Upper lobe of left lung (tissue), 6 donors: ENCODE measurements around the gene NECTIN2. TPM values are rescaled to one million over a fixed set of nuclear protein-coding genes. Genes with fewer than 3 reads are reported as not detected.

ENCODE experiments used
- ATAC-seq, 2 donors: fragments of 200-7000 bp; cut with Tn5 transposase; one replicate each; pipeline ENCODE4 v1.9.1; 2022; ENCODE audit warnings: mild to moderate bottlenecking in 2 of 2, moderate library complexity in 2 of 2; ENCODE audit not compliant: low FRiP score in 2 of 2
- DNase-seq, 2 donors: peaks; one replicate each; pipeline ENCODE4 v3.0.0-alpha.2; 2019 to 2020
- H3K27ac ChIP-seq, 4 donors: fragments of 200-600 bp; sonication (generic); one replicate each; pipeline ENCODE4 v1.5.1; 2016 to 2019
- H3K27me3 ChIP-seq, 4 donors: fragments of 200-600 bp; sonication (generic); one replicate each; pipeline ENCODE4 v1.5.1; 2017 to 2019
- H3K36me3 ChIP-seq, 4 donors: fragments of 200-600 bp; sonication (generic); one replicate each; pipeline ENCODE4 v1.5.1; 2016 to 2019
- H3K4me1 ChIP-seq, 4 donors: fragments of 200-600 bp; sonication (generic); one replicate each; pipeline ENCODE4 v1.5.1; 2018 to 2019
- H3K4me3 ChIP-seq, 4 donors: fragments of 200-600 bp; sonication (generic); one replicate each; pipeline ENCODE4 v1.5.1; 2017 to 2019; ENCODE audit warnings: mild to moderate bottlenecking in 2 of 4, moderate library complexity in 1 of 4
- H3K9me3 ChIP-seq, 4 donors: fragments of 200-600 bp; sonication (generic); one replicate each; pipeline ENCODE4 v1.5.1; 2018 to 2019
- EP300 ChIP-seq, 4 donors: sonication (generic); formaldehyde crosslinking; IDR thresholded peaks; one replicate each; pipeline ENCODE4 v1.5.1; 2017; ENCODE audit warnings: antibody characterized with exemption in 4 of 4, control low read depth in 2 of 4
- POLR2A ChIP-seq, 4 donors: fragments of 450-650 bp; IDR thresholded peaks; one replicate each; pipeline ENCODE4 v1.5.1; 2016 to 2017; ENCODE audit warnings: antibody characterized with exemption in 4 of 4, mild to moderate bottlenecking in 2 of 4
- POLR2AphosphoS5 ChIP-seq, 2 donors: sonication (generic); formaldehyde crosslinking; IDR thresholded peaks; one replicate each; pipeline ENCODE4 v1.5.1; 2017; ENCODE audit warnings: antibody characterized with exemption in 2 of 2
- WGBS, 2 donors: methylation state at CpG; one replicate each; pipeline ENCODE4 v1.1.5; 2017 to 2018; 5-methylcytosine and 5-hydroxymethylcytosine counted together
- total RNA-seq, 6 donors: library from RNA; depleted of rRNA in 4 of 6; stranded (reverse); fragments of >200 nt in 4 of 6; gene quantifications; one replicate each; pipeline versions ENCODE4 v1.1.0 to v1.2.1, GENCODE V29; 2016 to 2021
- TF ChIP-seq, protein P1 (sequence below), 6 experiments: fragments of 450-650 bp in 4 of 6; fragments of 200-600 bp in 2 of 6; sonication (generic) in 2 of 6; IDR thresholded peaks; one replicate each; pipeline ENCODE4 v1.5.1; 2016 to 2019; ENCODE audit warnings: antibody characterized with exemption in 6 of 6
- donor health status: DM: no; HTN: no; CAD: no; lungs with moderate emphysema.
- donor health status: DM: no; HTN: yes; CAD: no; lungs with severe emphysema.

NECTIN2 gene
- total RNA-seq, 6 donors from 2014 or later, result 52.2 to 152 (median 109) TPM

DNA sequence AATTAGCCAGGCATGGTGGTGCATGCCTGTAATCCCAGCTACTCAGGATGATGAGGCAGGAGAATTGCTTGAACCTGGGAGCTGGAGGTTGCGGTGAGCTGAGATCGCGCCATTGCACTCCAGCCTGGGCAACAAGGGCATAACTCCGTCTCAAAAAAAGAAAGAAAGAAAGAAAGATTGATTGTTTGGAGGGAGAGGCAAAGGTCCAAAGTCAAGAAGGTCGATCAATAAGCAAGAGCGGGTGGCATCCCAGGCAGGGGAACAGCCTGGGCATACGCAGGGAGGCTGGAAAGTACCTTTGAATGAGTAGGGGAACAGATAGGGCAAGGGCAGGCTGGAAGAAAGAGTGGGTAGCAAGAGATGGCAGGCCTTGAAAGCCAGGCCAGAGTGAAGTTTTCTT is 84.0 kb downstream of the NECTIN2 start:
- Histone ChIP-seq H3K4me1 (peaks cover 12 to 23% (median 19%) of the 10 kb centered on the region in 4 donors), H3K36me3 (no peaks in the 10 kb centered on the region), H3K27me3 (no peaks in the 10 kb centered on the region), H3K27ac (no peak overlapping the region), H3K4me3 (no peak overlapping the region), H3K9me3 (no peaks in the 10 kb centered on the region)
- 88 to 89% methylated on average over 7 of the region's 7 CpGs for WGBS, 2 donors
- TF ChIP-seq, protein P1, sequence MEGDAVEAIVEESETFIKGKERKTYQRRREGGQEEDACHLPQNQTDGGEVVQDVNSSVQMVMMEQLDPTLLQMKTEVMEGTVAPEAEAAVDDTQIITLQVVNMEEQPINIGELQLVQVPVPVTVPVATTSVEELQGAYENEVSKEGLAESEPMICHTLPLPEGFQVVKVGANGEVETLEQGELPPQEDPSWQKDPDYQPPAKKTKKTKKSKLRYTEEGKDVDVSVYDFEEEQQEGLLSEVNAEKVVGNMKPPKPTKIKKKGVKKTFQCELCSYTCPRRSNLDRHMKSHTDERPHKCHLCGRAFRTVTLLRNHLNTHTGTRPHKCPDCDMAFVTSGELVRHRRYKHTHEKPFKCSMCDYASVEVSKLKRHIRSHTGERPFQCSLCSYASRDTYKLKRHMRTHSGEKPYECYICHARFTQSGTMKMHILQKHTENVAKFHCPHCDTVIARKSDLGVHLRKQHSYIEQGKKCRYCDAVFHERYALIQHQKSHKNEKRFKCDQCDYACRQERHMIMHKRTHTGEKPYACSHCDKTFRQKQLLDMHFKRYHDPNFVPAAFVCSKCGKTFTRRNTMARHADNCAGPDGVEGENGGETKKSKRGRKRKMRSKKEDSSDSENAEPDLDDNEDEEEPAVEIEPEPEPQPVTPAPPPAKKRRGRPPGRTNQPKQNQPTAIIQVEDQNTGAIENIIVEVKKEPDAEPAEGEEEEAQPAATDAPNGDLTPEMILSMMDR (IDR thresholded peaks at IDR 0.05), result no peak
- TF ChIP-seq POLR2AphosphoS5 (IDR thresholded peaks at IDR 0.05) (no peak), POLR2A (IDR thresholded peaks at IDR 0.05) (no peak), EP300 (IDR thresholded peaks at IDR 0.05) (no peak)
- DNase-seq, result no peak
- no peak for ATAC-seq

DNA sequence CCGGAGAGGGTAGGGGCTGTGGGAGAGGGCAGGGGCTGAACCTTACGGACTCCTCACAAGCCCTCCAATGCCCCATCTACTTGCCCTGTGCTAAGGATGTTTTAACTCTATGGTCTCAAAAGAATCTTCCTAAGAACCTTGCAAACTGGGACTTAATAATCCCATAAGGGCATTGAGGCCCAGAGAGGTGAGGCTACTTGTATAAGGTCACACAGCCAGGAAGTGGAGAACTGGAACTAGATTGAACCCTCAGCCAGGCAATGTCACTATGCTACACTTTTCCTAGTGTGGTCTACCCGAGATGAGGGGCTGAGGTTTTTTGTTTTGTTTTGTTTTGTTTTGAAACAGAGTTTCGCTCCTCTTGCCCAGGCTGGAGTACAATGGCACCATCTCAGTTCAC is 85.4 kb downstream of the NECTIN2 start:
- Histone ChIP-seq H3K27ac (no peak overlapping the region), H3K27me3 (no peaks in the 10 kb centered on the region), H3K36me3 (no peaks in the 10 kb centered on the region), H3K9me3 (no peaks in the 10 kb centered on the region), H3K4me3 (no peak overlapping the region), H3K4me1 (peaks cover 3 to 14% (median 7%) of the 10 kb centered on the region in 4 donors)
- 78 to 96% methylated on average over 4 of the region's 4 CpGs for WGBS, 2 donors
- ATAC-seq (no peak), DNase-seq (no peak)
- TF ChIP-seq POLR2A (IDR thresholded peaks at IDR 0.05) (no peak), EP300 (IDR thresholded peaks at IDR 0.05) (no peak), POLR2AphosphoS5 (IDR thresholded peaks at IDR 0.05) (no peak)
- TF ChIP-seq, protein P1 (IDR thresholded peaks at IDR 0.05), result no peak

Other genes with a start within 250 kb of the NECTIN2 start
- not detected for gene IGSF23, start 232.7 kb upstream of the NECTIN2 start, total RNA-seq
- 10 to 100 TPM; 40.5 to 89.7 (median 44.2) TPM for gene PVR, start 202.4 kb upstream of the NECTIN2 start, total RNA-seq
- 10 to 100 TPM in 2 of 6 donors, 1 to 10 TPM in 4; 2.8 to 13.6 (median 7.2) TPM for gene CEACAM19, start 174.8 kb upstream of the NECTIN2 start, total RNA-seq
- gene CEACAM16, start 147.1 kb upstream of the NECTIN2 start, total RNA-seq, result not detected
- 100 to 1,000 TPM in 2 of 6 donors, 10 to 100 TPM in 4; 31.1 to 114 (median 71.6) TPM for gene BCL3, start 97.6 kb upstream of the NECTIN2 start, total RNA-seq
- 10 to 100 TPM in 1 of 6 donors, 1 to 10 TPM in 5; 2.9 to 10.5 (median 4.5) TPM for gene CBLC, start 68.4 kb upstream of the NECTIN2 start, total RNA-seq
- gene BCAM, start 37.2 kb upstream of the NECTIN2 start, total RNA-seq, result 100 to 1,000 TPM; 246 to 557 (median 274) TPM
- 10 to 100 TPM; 26.6 to 88.3 (median 58.1) TPM for gene TOMM40, start 45.0 kb downstream of the NECTIN2 start, total RNA-seq
- 1,000 to 10,000 TPM in 2 of 6 donors, 100 to 1,000 TPM in 4; 256 to 1,773 (median 644) TPM for gene APOE, start 59.5 kb downstream of the NECTIN2 start, total RNA-seq
- gene APOC1, start 68.3 kb downstream of the NECTIN2 start, total RNA-seq, result 100 to 1,000 TPM; 186 to 754 (median 527) TPM
- gene APOC4, start 95.9 kb downstream of the NECTIN2 start, total RNA-seq, result 1 to 10 TPM in 1 of 6 donors, under 1 TPM in 1, not detected in 4; 0.49 to 2.7 TPM
- 10 to 100 TPM in 5 of 6 donors, under 1 TPM in 1; 0.98 to 50.0 (median 22.8) TPM for gene APOC2, start 99.8 kb downstream of the NECTIN2 start, total RNA-seq
- gene CLPTM1, start 109.1 kb downstream of the NECTIN2 start, total RNA-seq, result 100 to 1,000 TPM in 3 of 6 donors, 10 to 100 TPM in 3; 53.4 to 139 (median 99.6) TPM
- gene RELB, start 155.2 kb downstream of the NECTIN2 start, total RNA-seq, result 10 to 100 TPM in 3 of 6 donors, 1 to 10 TPM in 3; 4.0 to 31.1 (median 18.1) TPM
- 100 to 1,000 TPM in 1 of 6 donors, 10 to 100 TPM in 5; 38.0 to 295 (median 71.6) TPM for gene CLASRP, start 192.7 kb downstream of the NECTIN2 start, total RNA-seq
- 1 to 10 TPM; 1.5 to 7.3 (median 2.4) TPM for gene ZNF296, start 230.2 kb downstream of the NECTIN2 start, total RNA-seq
- gene GEMIN7, start 233.0 kb downstream of the NECTIN2 start, total RNA-seq, result 10 to 100 TPM in 3 of 6 donors, 1 to 10 TPM in 3; 8.1 to 24.2 (median 13.5) TPM
- gene PPP1R37, start 246.9 kb downstream of the NECTIN2 start, total RNA-seq, result 10 to 100 TPM; 30.0 to 64.6 (median 37.3) TPM